H1 (cell line): ENCODE results near the gene CPD. TPM values are rescaled to one million over a fixed set of nuclear protein-coding genes. Genes with fewer than 3 reads are reported as not detected.

Experiments used
- CTCF ChIA-PET: fragments of 300-600 bp; sonication (Branson Sonifier 250); formaldehyde crosslinking; loops from one replicate; lab custom pipeline; 2021; ENCODE audit not compliant: partially characterized antibody; lab: Charles Lee
- POLR2A ChIA-PET: fragments of 300-600 bp; sonication (Branson Sonifier 250); formaldehyde crosslinking; loops from one replicate; lab custom pipeline; 2021; ENCODE audit warnings: inconsistent platforms; ENCODE audit not compliant: partially characterized antibody; lab: Charles Lee
- DNase-seq, 2 experiments: peaks; one replicate each; pipeline versions ENCODE4 v3.0.0 to v3.0.0-alpha.2; 2010 to 2022; ENCODE audit warnings: low spot score in 2 of 2, low read depth in 1 of 2, mixed read lengths in 1 of 2
- FAIRE-seq: peaks from 2 replicates; lab custom pipeline; 2011; peaks lifted over from hg19 to GRCh38; lab: Jason Lieb, UNC
- H2AFZ ChIP-seq: 2 replicates; pipeline ENCODE4 v1.8.1; 2012; ENCODE audit warnings: low read length, inconsistent platforms
- H2AK5ac ChIP-seq: 2 replicates; pipeline ENCODE4 v1.6.1; 2013; ENCODE audit warnings: low read depth, low read length
- H2BK120ac ChIP-seq: replicated peaks from 2 replicates; pipeline ENCODE3; 2013; ENCODE audit warnings: low read depth, low read length, inconsistent platforms
- H2BK12ac ChIP-seq: 2 replicates; pipeline ENCODE4 v1.6.1; 2013; ENCODE audit warnings: low read depth, low read length
- H2BK15ac ChIP-seq: 2 replicates; pipeline ENCODE4 v1.6.1; 2013; ENCODE audit warnings: low read length
- H2BK20ac ChIP-seq: 2 replicates; pipeline ENCODE4 v1.6.1; 2013; ENCODE audit warnings: low read length
- H2BK5ac ChIP-seq: 2 replicates; pipeline ENCODE4 v1.6.1; 2013; ENCODE audit warnings: low read depth, low read length
- H3K14ac ChIP-seq: 2 replicates; pipeline ENCODE4 v1.6.1; 2013; ENCODE audit warnings: inconsistent platforms; ENCODE audit not compliant: insufficient read length
- H3K18ac ChIP-seq: 2 replicates; pipeline ENCODE4 v1.6.1; 2013; ENCODE audit warnings: low read length; ENCODE audit errors: extremely low read depth
- H3K23ac ChIP-seq: 2 replicates; pipeline ENCODE4 v1.6.1; 2013; ENCODE audit warnings: inconsistent platforms; ENCODE audit not compliant: insufficient read length
- H3K23me2 ChIP-seq: 2 replicates; pipeline ENCODE4 v1.6.1; 2013; ENCODE audit warnings: low read depth, low read length
- H3K27ac ChIP-seq: 2 replicates; pipeline ENCODE4 v1.6.1; 2011; ENCODE audit warnings: low read depth, low read length, inconsistent platforms
- H3K27me3 ChIP-seq, 4 experiments: replicated peaks in 1 of 4; 1 replicate in 1 of 4; 2 replicates in 3 of 4; pipeline versions ENCODE4 v1.6.1 to v1.8.1; 2011 to 2013; ENCODE audit warnings: low read length in 3 of 4, mild to moderate bottlenecking in 3 of 4, inconsistent platforms in 2 of 4, mixed read lengths in 2 of 4, moderate library complexity in 1 of 4; ENCODE audit not compliant: control insufficient read depth in 3 of 4, insufficient read depth in 3 of 4; ENCODE audit errors: extremely low read depth in 1 of 4
- H3K36me3 ChIP-seq, 4 experiments: 2 replicates each; pipeline versions ENCODE4 v1.6.1 to v1.8.1; 2011 to 2013; ENCODE audit warnings: mild to moderate bottlenecking in 4 of 4, low read length in 3 of 4, moderate library complexity in 2 of 4, control low read depth in 1 of 4, inconsistent platforms in 1 of 4; ENCODE audit not compliant: insufficient read depth in 4 of 4, control insufficient read depth in 2 of 4
- H3K4ac ChIP-seq: replicated peaks from 2 replicates; pipeline ENCODE3; 2013; ENCODE audit warnings: low read length, low read depth, mixed read lengths, inconsistent platforms; ENCODE audit not compliant: insufficient read length
- H3K4me1 ChIP-seq, 4 experiments: replicated peaks in 1 of 4; 1 replicate in 1 of 4; 2 replicates in 3 of 4; pipeline versions ENCODE4 v1.6.1 to v1.8.1; 2011 to 2013; ENCODE audit warnings: low read length in 3 of 4, inconsistent platforms in 2 of 4, mixed read lengths in 1 of 4; ENCODE audit not compliant: insufficient read depth in 4 of 4, control insufficient read depth in 3 of 4
- H3K4me2 ChIP-seq, 2 experiments: 2 replicates each; pipeline versions ENCODE4 v1.6.1 to v1.8.1; 2011 to 2013; ENCODE audit warnings: low read depth in 2 of 2, low read length in 2 of 2, control low read depth in 1 of 2, inconsistent platforms in 1 of 2, mild to moderate bottlenecking in 1 of 2; ENCODE audit not compliant: insufficient read depth in 1 of 2
- H3K4me3 ChIP-seq, 4 experiments: fragments of 200-600, 300-600 bp in 1 of 4; sonication (generic), shearing (Covaris generic), sonication (Bioruptor Twin) in 1 of 4; 2 replicates each; pipeline versions ENCODE4 v1.5.1 to v1.8.1; 2011 to 2016; ENCODE audit warnings: low read length in 4 of 4, low read depth in 3 of 4, control low read depth in 2 of 4, inconsistent platforms in 2 of 4, mild to moderate bottlenecking in 2 of 4, mixed read lengths in 1 of 4, moderate library complexity in 1 of 4; ENCODE audit not compliant: insufficient read depth in 2 of 4; ENCODE audit errors: extremely low read depth in 1 of 4
- H3K56ac ChIP-seq: replicated peaks from 2 replicates; pipeline ENCODE3; 2013; ENCODE audit warnings: low read depth, mild to moderate bottlenecking, mixed read lengths, low read length, inconsistent platforms; ENCODE audit not compliant: insufficient read length
- H3K79me1 ChIP-seq: 2 replicates; pipeline ENCODE4 v1.6.1; 2013; ENCODE audit warnings: low read depth, low read length, control low read depth
- H3K79me2 ChIP-seq, 2 experiments: 2 replicates each; pipeline versions ENCODE4 v1.6.1 to v1.8.1; 2012 to 2013; ENCODE audit warnings: low read length in 2 of 2, mild to moderate bottlenecking in 2 of 2, inconsistent platforms in 1 of 2; ENCODE audit not compliant: insufficient read depth in 2 of 2, control insufficient read depth in 1 of 2
- H3K9ac ChIP-seq, 4 experiments: replicated peaks in 1 of 4; 1 replicate in 1 of 4; 2 replicates in 3 of 4; pipeline versions ENCODE4 v1.6.1 to v1.8.1; 2011 to 2013; ENCODE audit warnings: low read depth in 3 of 4, low read length in 3 of 4, control low read depth in 2 of 4, mild to moderate bottlenecking in 2 of 4, moderate library complexity in 2 of 4, inconsistent platforms in 1 of 4; ENCODE audit errors: extremely low read depth in 1 of 4
- H3K9me3 ChIP-seq, 2 experiments: 2 replicates each; pipeline versions ENCODE4 v1.6.1 to v1.8.1; 2012 to 2013; ENCODE audit warnings: mild to moderate bottlenecking in 2 of 2, moderate library complexity in 2 of 2, control low read depth in 1 of 2, inconsistent platforms in 1 of 2, low read depth in 1 of 2, low read length in 1 of 2, mixed read lengths in 1 of 2; ENCODE audit not compliant: insufficient read depth in 2 of 2
- H4K20me1 ChIP-seq, 2 experiments: replicated peaks in 1 of 2; 2 replicates each; pipeline versions ENCODE3 to v1.8.1; 2011 to 2013; ENCODE audit warnings: inconsistent platforms in 2 of 2, low read length in 2 of 2, mild to moderate bottlenecking in 1 of 2; ENCODE audit not compliant: insufficient read depth in 2 of 2, control insufficient read depth in 1 of 2
- H4K5ac ChIP-seq: 2 replicates; pipeline ENCODE4 v1.6.1; 2013; ENCODE audit warnings: low read length, low read depth, mixed read lengths, inconsistent platforms; ENCODE audit not compliant: insufficient read length
- H4K8ac ChIP-seq: 2 replicates; pipeline ENCODE4 v1.8.0; 2013; ENCODE audit warnings: mild to moderate bottlenecking, moderate library complexity, low read length, inconsistent platforms; ENCODE audit not compliant: insufficient read depth; ENCODE audit errors: extremely low read depth
- H4K91ac ChIP-seq: replicated peaks from 2 replicates; pipeline ENCODE3; 2013; ENCODE audit warnings: low read length, mixed read lengths, inconsistent platforms; ENCODE audit not compliant: insufficient read length
- BRCA1 ChIP-seq: IDR thresholded peaks from 2 replicates; pipeline ENCODE4 v1.6.1; 2012; ENCODE audit warnings: low read depth, low read length, improper control_type of control experiment
- CBX5 ChIP-seq: fragments of 300-800, 300-1000 bp; sonication (generic); IDR thresholded peaks from 2 replicates; pipeline ENCODE4 v1.7.1; 2016; ENCODE audit warnings: antibody characterized with exemption, low read length, low read depth
- CEBPB ChIP-seq: IDR thresholded peaks from 2 replicates; pipeline ENCODE4 v1.6.1; 2012; ENCODE audit warnings: low read depth, low read length
- GTF2F1 ChIP-seq: IDR thresholded peaks from 2 replicates; pipeline ENCODE4 v1.6.1; 2012; ENCODE audit warnings: low read depth, low read length, improper control_type of control experiment, borderline replicate concordance
- HDAC2 ChIP-seq, 2 experiments: fragments of 300-600 bp in 1 of 2; sonication (generic) in 1 of 2; IDR thresholded peaks; 2 replicates each; pipeline ENCODE4 v1.6.1; 2011 to 2012; ENCODE audit warnings: low read depth in 2 of 2, low read length in 2 of 2, mild to moderate bottlenecking in 2 of 2, moderate library complexity in 2 of 2, borderline replicate concordance in 1 of 2, inconsistent platforms in 1 of 2
- JUND ChIP-seq: IDR thresholded peaks from 2 replicates; pipeline ENCODE4 v1.6.1; 2011; ENCODE audit warnings: mild to moderate bottlenecking, improper control_type of control experiment, low read length
- NANOG ChIP-seq: IDR thresholded peaks from 2 replicates; pipeline ENCODE4 v1.6.1; 2011; ENCODE audit warnings: low read length, low read depth, mild to moderate bottlenecking, inconsistent platforms; ENCODE audit not compliant: insufficient read depth, poor library complexity, severe bottlenecking
- RBBP5 ChIP-seq: IDR thresholded peaks from 2 replicates; pipeline ENCODE4 v1.7.1; 2012; ENCODE audit warnings: low read depth, mild to moderate bottlenecking, inconsistent platforms, low read length, moderate library complexity, borderline replicate concordance
- RFX5 ChIP-seq: IDR thresholded peaks from 2 replicates; pipeline ENCODE4 v1.6.1; 2011; ENCODE audit warnings: low read depth, low read length, improper control_type of control experiment, borderline replicate concordance
- SP2 ChIP-seq: IDR thresholded peaks from 2 replicates; pipeline ENCODE4 v1.6.1; 2012; ENCODE audit warnings: mild to moderate bottlenecking, low read length, inconsistent platforms
- TEAD4 ChIP-seq: IDR thresholded peaks from 2 replicates; pipeline ENCODE4 v1.6.1; 2012; ENCODE audit warnings: low read depth, low read length, inconsistent platforms, mixed read lengths
- ZNF274 ChIP-seq: IDR thresholded peaks from 2 replicates; pipeline ENCODE4 v1.7.0; 2012; ENCODE audit warnings: low read length, borderline replicate concordance; ENCODE audit errors: extremely low read depth
- WGBS, 2 experiments: shearing (Covaris generic) in 1 of 2; methylation state at CpG; one replicate each; pipeline versions ENCODE4 v1.1.6 to v1.1.7; 2013 to 2015; ENCODE audit warnings: low lambda C conversion rate in 2 of 2, mixed read lengths in 2 of 2, inconsistent platforms in 1 of 2, low coverage in 1 of 2, missing lambda C conversion rate in 1 of 2; ENCODE audit not compliant: insufficient replicate concordance in 2 of 2, insufficient coverage in 1 of 2, insufficient read length in 1 of 2; ENCODE audit errors: extremely low coverage in 1 of 2, missing lambda C conversion rate in 1 of 2; 5-methylcytosine and 5-hydroxymethylcytosine counted together
- polyA plus RNA-seq, 7 experiments: library from polyadenylated mRNA; depleted of rRNA in 3 of 7; stranded (reverse) in 5 of 7; unstranded in 2 of 7; fragments of >200 nt in 5 of 7; fragments of 200-250 nt in 2 of 7; gene quantifications; 1 replicate in 5 of 7; 2 replicates in 1 of 7; 4 replicates in 1 of 7; pipeline versions ENCODE4 v1.2.1 to v1.2.3, GENCODE V29; 2011 to 2013; ENCODE audit warnings: missing spikeins in 2 of 7, mixed read lengths in 2 of 7
- total RNA-seq: library from RNA; stranded (reverse); fragmentation: NEBNext Ultra II Directional; extraction: Animal tissue kit (Norgen Biotek cat#: 25700); gene quantifications from 2 replicates; pipeline ENCODE4 v1.2.1, GENCODE V29; 2021
- TF ChIP-seq, protein P1 (sequence below): IDR thresholded peaks from 2 replicates; pipeline ENCODE4 v1.6.1; 2011; ENCODE audit warnings: low read depth, mild to moderate bottlenecking, low read length; ENCODE audit not compliant: insufficient read depth

The CPD gene
- total and polyA plus RNA-seq, 2 of the 8 experiments (the other 6 are each of a cell fraction or from before 2014, with no cell fraction given): 8.6 to 46.2 TPM

DNA sequence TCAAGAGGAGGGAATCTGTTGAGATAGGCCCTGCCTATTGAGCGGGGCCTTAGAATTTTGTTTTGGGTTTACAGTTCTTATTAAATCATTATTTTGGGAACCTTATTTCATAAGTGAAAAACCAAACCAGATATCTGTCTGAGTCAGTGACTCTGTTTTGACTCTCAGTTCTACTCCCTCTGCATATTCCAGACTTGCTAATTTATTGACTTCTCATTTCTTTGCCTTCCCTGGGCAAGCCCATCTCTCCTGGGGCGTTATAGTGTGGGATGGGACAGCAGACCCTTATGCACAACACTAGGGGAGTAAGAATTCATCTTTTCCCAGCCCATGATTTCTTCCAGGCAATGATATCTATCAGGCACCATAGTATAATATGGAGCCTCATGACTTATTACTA lies 45.7 kb downstream of the CPD start:
- no peak overlapping the region for H3K27ac ChIP-seq
- ChIA-PET CTCF (no interaction called here), POLR2A (interaction anchor here (1.1 kb wide), 1 partner anchor 8 kb away, joined by 3 read pairs; no protein-coding TSS in a partner anchor)
- no peak overlapping the region for H2AK5ac ChIP-seq
- no peak overlapping the region for H2BK15ac ChIP-seq
- 90% methylated on average over 2 of the region's 2 CpGs; no CpG with 5 or more reads in 1 of the 2 experiments for WGBS, 2 experiments
- no peak overlapping the region for H3K23ac ChIP-seq
- no peaks in the 10 kb centered on the region for H3K79me2 ChIP-seq
- H3K36me3 ChIP-seq: peaks cover 0 to 18% (median 5%) of the 10 kb centered on the region in 4 experiments; a peak in 5 of 8 replicates
- H3K14ac ChIP-seq: no peak overlapping the region
- no peaks in the 10 kb centered on the region for H3K9me3 ChIP-seq
- H2BK5ac ChIP-seq: no peak overlapping the region
- H2BK12ac ChIP-seq: no peak overlapping the region
- no peak overlapping the region for H3K4ac ChIP-seq
- H3K4me2 ChIP-seq: no peak overlapping the region
- peaks cover 0 to 1% (median 0%) of the 10 kb centered on the region in 4 experiments; a peak in 1 of 7 replicates for H3K27me3 ChIP-seq
- H3K23me2 ChIP-seq: no peaks in the 10 kb centered on the region
- H4K20me1 ChIP-seq: no peaks in the 10 kb centered on the region
- H3K18ac ChIP-seq: no peak overlapping the region
- no peak overlapping the region for H2BK20ac ChIP-seq
- H4K91ac ChIP-seq: no peak overlapping the region
- no peak overlapping the region for H4K8ac ChIP-seq
- no peak overlapping the region for H3K9ac ChIP-seq
- H2BK120ac ChIP-seq: no peak overlapping the region
- no peaks in the 10 kb centered on the region for H3K4me1 ChIP-seq
- H3K4me3 ChIP-seq: no peak overlapping the region
- DNase-seq (no peak), FAIRE-seq (no peak)
- H4K5ac ChIP-seq: no peak overlapping the region
- no peak overlapping the region for H2AFZ ChIP-seq
- H3K79me1 ChIP-seq: no peaks in the 10 kb centered on the region
- H3K56ac ChIP-seq: no peak overlapping the region
- TF ChIP-seq SP2 (no peak), CEBPB (no peak), RFX5 (no peak), JUND (no peak), BRCA1 (no peak), GTF2F1 (no peak), TEAD4 (no peak), CBX5 (no peak), RBBP5 (no peak), HDAC2 (IDR thresholded peaks at IDR 0.05; ENCODE audit: borderline replicate concordance in 1 of 2, low read depth in 2 of 2, low read length in 2 of 2) (no peak), NANOG (no peak), ZNF274 (no peak)
- TF ChIP-seq, protein P1, sequence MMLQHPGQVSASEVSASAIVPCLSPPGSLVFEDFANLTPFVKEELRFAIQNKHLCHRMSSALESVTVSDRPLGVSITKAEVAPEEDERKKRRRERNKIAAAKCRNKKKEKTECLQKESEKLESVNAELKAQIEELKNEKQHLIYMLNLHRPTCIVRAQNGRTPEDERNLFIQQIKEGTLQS: no peak
